ENCODE results near the gene ARMC6.

ARMC6 gene

GRCh38 chr19:19033426-19034203 lies at the start of gene ARMC6, which contains the start of gene SUGP2:
ARMC6 (plus strand) TSS chr19:19033603; CDS start chr19:19034210, 607 bp downstream.
SUGP2 (minus strand) TSS chr19:19033517; CDS start chr19:19031071, 2,446 bp downstream.
- peak; percentile 91 for DNase-seq

- no peak for DNase-seq
Observed at GRCh38 chr19:18984251-18984650, 49.2 kb upstream of the ARMC6 start.

GRCh38 chr19:18985257-18985656 lies 48.1 kb upstream of the ARMC6 start:
- no peak for DNase-seq

- no peak for DNase-seq
Observed at GRCh38 chr19:18987456-18987855, 45.9 kb upstream of the ARMC6 start.

GRCh38 chr19:18989316-18989715 lies 44.1 kb upstream of the ARMC6 start:
- DNase-seq, result no peak

GRCh38 chr19:18990128-18990708 lies 43.2 kb upstream of the ARMC6 start:
- DNase-seq, result no peak

GRCh38 chr19:18991006-18991405 lies 42.4 kb upstream of the ARMC6 start:
- no peak for DNase-seq

- no peak for DNase-seq
Observed at GRCh38 chr19:18991468-18991867, 41.9 kb upstream of the ARMC6 start.

GRCh38 chr19:18992696-18993095 lies 40.7 kb upstream of the ARMC6 start:
- no peak for DNase-seq

- no peak for DNase-seq
Observed at GRCh38 chr19:18993115-18993514, 40.3 kb upstream of the ARMC6 start.

GRCh38 chr19:18995804-18996241 lies 37.6 kb upstream of the ARMC6 start:
- DNase-seq, result peak; percentile 5

- DNase-seq, result no peak
Observed at GRCh38 chr19:18996351-18996750, 37.1 kb upstream of the ARMC6 start.

- DNase-seq, result no peak
Observed at GRCh38 chr19:18996796-18997394, 36.5 kb upstream of the ARMC6 start.

GRCh38 chr19:18998276-18998675 lies 35.1 kb upstream of the ARMC6 start:
- DNase-seq, result no peak

GRCh38 chr19:18999016-18999758 lies 34.2 kb upstream of the ARMC6 start:
- no peak for DNase-seq

- no peak for DNase-seq
Observed at GRCh38 chr19:18999896-19000620, 33.3 kb upstream of the ARMC6 start.

- DNase-seq, result peak; percentile 30
Observed at GRCh38 chr19:19004144-19004543, 29.3 kb upstream of the ARMC6 start.

- no peak for DNase-seq
Observed at GRCh38 chr19:19006213-19006612, 27.2 kb upstream of the ARMC6 start.

GRCh38 chr19:19009951-19010350 lies 23.5 kb upstream of the ARMC6 start:
- no peak for DNase-seq

GRCh38 chr19:19010551-19010950 lies 22.9 kb upstream of the ARMC6 start:
- no peak for DNase-seq

GRCh38 chr19:19021115-19021514 lies 12.3 kb upstream of the ARMC6 start:
- no peak for DNase-seq

- DNase-seq, result no peak
Observed at GRCh38 chr19:19022380-19022961, 10.9 kb upstream of the ARMC6 start.
